Motor neuron (in vitro differentiated cells): ENCODE measurements around the gene DCDC2B. TPM values are rescaled to one million over a fixed set of nuclear protein-coding genes. Genes with fewer than 3 reads are reported as not detected.

Source experiments
- ATAC-seq, 8 experiments: fragments of 200-7000 bp; cut with Tn5 transposase; replicated peaks in 6 of 8; 2 replicates each; pipeline ENCODE4 v1.8.0; 2021; ENCODE audit warnings: mild to moderate bottlenecking in 8 of 8, moderate library complexity in 8 of 8
- H3K27ac ChIP-seq, 2 donors: fragments of 250-450 bp; sonication (Bioruptor Pico); 2 replicates each; pipeline ENCODE4 v1.9.0; 2021; ENCODE audit warnings: antibody characterized with exemption in 2 of 2, mild to moderate bottlenecking in 2 of 2, moderate library complexity in 1 of 2
- H3K4me1 ChIP-seq, 2 donors: fragments of 250-450 bp; sonication (Bioruptor Pico); replicated peaks in 1 of 2; 2 replicates each; pipeline ENCODE4 v1.6.1; 2021; ENCODE audit warnings: antibody characterized with exemption in 2 of 2, mild to moderate bottlenecking in 2 of 2, moderate library complexity in 1 of 2
- H3K4me3 ChIP-seq, 5 donors: fragments of 250-450 bp; sonication (Bioruptor Pico); 2 replicates each; pipeline ENCODE4 v1.9.0; 2021; ENCODE audit warnings: antibody characterized with exemption in 5 of 5, mild to moderate bottlenecking in 5 of 5, moderate library complexity in 4 of 5
- WGBS, 10 experiments: fragments of 450-650 bp; shearing (Covaris generic); methylation state at CpG; one replicate each; pipeline ENCODE4 v1.0.0; 2022; 5-methylcytosine and 5-hydroxymethylcytosine counted together
- in situ Hi-C, 9 experiments: fragments of 400-800 bp; cut with MboI; loops; one replicate each; pipeline ENCODE4 v1.15.0; 2021; ENCODE audit warnings: low sequenced_read_pairs in 9 of 9, low pct_unique_long_range_greater_than_20kb in 2 of 9; ENCODE audit not compliant: unreplicated experiment in 9 of 9
- total RNA-seq, 8 experiments: library from RNA; unstranded; fragments of 300-600 nt; gene quantifications; 2 replicates each; pipeline versions ENCODE4 v1.2.3 to v1.2.4, GENCODE V29; 2022

Gene DCDC2B
- total RNA-seq, 8 experiments from 2014 or later: 0.25 to 3.7 (median 0.98) TPM

DNA sequence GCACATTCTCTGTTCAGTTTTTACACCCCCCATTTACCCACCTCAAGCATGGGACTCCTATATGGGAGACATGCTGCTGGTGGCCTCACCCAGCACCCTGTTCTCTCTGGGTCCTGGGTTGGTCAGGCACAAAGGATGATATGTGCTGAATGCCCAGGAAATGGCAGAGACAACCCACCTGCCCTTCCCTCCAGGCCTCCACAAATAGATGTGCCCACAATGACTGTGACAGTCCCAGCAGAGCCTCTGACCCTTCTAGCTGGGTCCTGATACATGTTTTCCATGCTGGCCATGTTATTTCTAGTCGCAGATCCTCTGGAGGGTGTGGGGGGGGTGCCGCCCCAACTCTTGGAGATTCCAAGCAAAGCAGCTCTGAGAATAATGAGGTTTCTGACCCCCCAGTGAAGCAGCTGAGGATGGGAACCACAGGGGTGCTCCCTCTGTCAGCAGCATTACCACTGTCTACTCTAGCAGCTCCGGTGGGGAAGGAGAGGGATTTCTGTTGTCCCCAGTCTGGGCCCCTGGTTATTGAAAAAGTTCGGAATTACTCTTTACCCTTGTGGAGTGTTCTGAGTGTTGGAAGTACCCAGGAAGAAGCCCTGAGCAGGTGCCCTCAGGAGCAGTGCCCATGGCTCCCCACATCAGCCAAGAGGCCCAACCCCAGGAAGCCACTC lies 9.7 kb upstream of the DCDC2B start:
- Histone ChIP-seq H3K4me1 (peaks cover 42 to 44% of the 10 kb centered on the region in 2 donors), H3K27ac (peak overlapping the region; percentile 70 to 91), H3K4me3 (peak overlapping the region in 4 of 5 donors; percentile 37 to 47 (median 41))
- ATAC-seq: no peak
- in situ Hi-C loops: no loop called here
- WGBS, 10 experiments: 43 to 71% (median 60%) methylated on average over 1 to 4 of the region's 4 CpGs; no CpG with 5 or more reads in 4 of the 10 experiments

DNA sequence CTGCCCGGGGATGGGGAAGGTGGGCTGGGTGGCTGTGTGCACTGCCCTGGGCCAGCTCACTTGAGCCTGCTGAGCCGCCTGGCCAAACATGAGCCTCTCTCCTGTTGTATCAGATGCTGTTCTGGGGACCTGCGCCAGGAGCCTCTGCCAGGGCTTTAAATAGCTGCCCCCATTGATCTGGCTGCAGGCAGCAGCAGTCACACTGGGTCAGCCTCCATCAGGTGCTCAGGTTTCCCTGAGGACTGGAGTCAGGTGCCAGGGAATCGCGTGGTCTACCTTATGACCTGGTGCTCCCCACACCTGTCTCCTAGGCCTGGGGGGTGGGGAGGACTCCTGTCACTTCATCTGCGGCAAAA lies 9.2 kb upstream of the DCDC2B start:
- in situ Hi-C loops: no loop called here
- peak in 5 of 8 experiments; percentile 0 to 5 (median 2) for ATAC-seq
- WGBS, 10 experiments: 0 to 100% (median 29%) methylated on average over 1 to 4 of the region's 6 CpGs; no CpG with 5 or more reads in 4 of the 10 experiments
- peak overlapping the region; percentile 70 to 91 for H3K27ac ChIP-seq
- H3K4me1 ChIP-seq: peaks cover 42 to 44% of the 10 kb centered on the region in 2 donors
- H3K4me3 ChIP-seq: peak overlapping the region; percentile 37 to 47 (median 41)

DNA sequence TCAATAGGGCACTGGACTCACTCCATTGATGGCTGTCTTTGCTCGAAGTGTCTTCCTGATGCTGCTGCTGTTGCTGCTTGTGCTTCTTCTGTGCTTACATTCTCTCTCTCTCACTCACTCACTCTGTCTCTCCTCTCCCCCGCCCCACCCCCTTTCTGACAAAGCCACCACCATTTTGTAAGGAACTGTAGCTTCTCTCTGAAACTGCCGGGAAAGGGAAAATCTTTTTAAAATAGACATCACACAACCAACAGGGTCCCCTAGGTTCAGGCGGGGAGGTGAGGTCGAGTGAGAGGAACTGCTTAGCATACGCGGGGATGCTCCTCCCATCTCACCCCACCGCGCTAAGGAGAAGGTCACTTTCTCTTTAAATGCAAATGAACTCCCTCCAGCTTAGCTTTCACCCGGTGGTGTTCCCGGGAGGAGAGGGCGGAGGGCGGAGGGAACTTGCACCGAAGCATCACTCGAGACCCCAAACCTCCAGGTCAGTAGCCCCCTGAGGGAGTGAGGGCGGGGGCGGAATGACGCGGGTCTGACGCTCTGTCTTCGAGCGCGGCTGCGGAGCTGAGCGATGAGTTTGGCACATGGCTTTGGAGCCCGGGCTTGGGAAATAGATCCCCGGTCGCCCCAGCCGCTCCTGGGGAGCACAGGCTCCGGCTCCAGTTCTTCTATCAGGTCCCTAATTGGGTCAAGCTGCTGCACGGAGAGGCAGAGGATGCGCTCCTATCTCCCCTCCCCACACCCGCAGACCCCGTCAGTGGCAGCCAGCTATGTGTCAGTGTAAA lies 8.5 kb upstream of the DCDC2B start, which contains the start of gene CCDC28B:
CCDC28B (plus strand) TSS at position 370 of the 785 bp plus-strand sequence. CDS start 1,341 bp downstream, outside the sequence.
- Histone ChIP-seq H3K27ac (peak within 1 kb of the TSS; percentile 70 to 91), H3K4me1 (peaks cover 44 to 45% of the 10 kb centered on the region in 2 donors), H3K4me3 (peak within 1 kb of the TSS; percentile 37 to 47 (median 41))
- peak; percentile 40 to 79 (median 74) for ATAC-seq
- in situ Hi-C loops: no loop called here
- 0 to 20% (median 1%) methylated on average over 1 to 23 of the region's 34 CpGs; no CpG with 5 or more reads in 3 of the 10 experiments for WGBS, 10 experiments

DNA sequence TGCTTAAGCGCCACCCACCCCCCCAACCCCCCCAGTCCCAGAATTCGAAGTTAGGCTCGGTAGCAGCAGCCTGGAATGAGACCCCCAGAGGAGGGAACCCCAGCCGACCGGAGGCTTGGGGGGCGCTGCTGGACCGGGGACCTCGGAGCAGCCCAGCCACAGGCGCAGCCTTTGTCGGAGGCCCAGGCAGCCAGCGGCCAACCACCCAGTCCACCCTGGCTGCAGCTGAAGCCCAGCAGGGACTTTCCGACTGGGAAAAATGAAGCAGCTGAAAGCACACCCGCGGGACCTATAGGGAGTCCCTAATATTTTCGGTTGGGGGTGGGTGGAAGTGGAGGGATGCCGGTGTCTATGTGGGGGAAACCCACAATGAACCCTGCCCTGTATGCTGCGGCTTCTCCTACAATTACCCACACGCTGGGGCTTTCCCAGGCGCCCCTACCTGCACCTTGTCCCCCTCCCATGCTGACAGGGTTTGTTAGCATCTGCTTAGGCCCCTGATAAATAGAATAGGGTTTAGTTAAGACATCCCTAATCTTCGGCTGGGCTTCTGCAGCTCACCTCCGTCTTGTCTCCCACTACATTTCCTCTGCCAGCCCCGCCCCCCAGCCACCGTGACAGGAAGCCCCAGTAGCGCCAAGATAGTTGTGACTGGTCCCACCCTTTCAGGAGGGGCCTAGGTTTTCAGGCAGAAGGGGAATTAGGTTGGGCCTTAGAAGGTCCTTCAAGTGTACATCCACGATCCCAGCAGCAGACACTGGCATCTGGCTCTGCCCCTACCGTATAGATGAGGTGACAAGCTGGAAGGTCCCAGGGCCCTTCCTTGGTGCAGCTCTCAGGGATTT lies 7.7 kb upstream of the DCDC2B start:
- ATAC-seq: peak; percentile 25 to 51 (median 43)
- Histone ChIP-seq H3K4me3 (peak overlapping the region; percentile 37 to 47 (median 41)), H3K4me1 (peaks cover 46 to 47% of the 10 kb centered on the region in 2 donors), H3K27ac (peak overlapping the region; percentile 70 to 91)
- in situ Hi-C loops: no loop called here
- WGBS, 10 experiments: 0 to 60% (median 9%) methylated on average over 1 to 11 of the region's 26 CpGs; no CpG with 5 or more reads in 2 of the 10 experiments

DNA sequence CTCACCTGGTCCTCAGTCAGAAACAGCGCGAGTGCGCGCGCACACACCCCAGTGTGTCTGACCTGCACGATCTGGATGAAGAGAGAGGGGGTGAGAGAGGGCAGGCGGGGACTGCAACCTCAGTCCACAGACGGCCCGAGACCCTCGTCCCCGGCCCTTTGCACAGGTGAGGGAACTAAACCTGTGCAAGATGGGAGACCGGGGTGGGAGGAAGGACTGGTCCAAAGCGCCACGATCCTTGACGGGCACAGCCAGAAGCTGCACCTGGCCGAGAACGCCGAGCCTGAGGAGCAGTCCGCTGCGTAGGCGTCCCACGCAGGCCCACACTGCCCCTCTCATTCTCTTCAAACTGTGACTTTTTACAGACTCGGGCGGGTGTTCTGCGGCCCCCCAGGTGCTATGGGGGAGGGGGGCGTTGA lies 3.9 kb upstream of the DCDC2B start:
- Histone ChIP-seq H3K4me3 (peak overlapping the region; percentile 46 to 61 (median 52)), H3K27ac (peak overlapping the region; percentile 2 to 37), H3K4me1 (peaks cover 17 to 21% of the 10 kb centered on the region in 2 donors)
- WGBS, 10 experiments: 7 to 80% (median 50%) methylated on average over 3 to 20 of the region's 26 CpGs; no CpG with 5 or more reads in 5 of the 10 experiments
- peak in 4 of 8 experiments; percentile 0 for ATAC-seq
- in situ Hi-C loops: no loop called here

DNA sequence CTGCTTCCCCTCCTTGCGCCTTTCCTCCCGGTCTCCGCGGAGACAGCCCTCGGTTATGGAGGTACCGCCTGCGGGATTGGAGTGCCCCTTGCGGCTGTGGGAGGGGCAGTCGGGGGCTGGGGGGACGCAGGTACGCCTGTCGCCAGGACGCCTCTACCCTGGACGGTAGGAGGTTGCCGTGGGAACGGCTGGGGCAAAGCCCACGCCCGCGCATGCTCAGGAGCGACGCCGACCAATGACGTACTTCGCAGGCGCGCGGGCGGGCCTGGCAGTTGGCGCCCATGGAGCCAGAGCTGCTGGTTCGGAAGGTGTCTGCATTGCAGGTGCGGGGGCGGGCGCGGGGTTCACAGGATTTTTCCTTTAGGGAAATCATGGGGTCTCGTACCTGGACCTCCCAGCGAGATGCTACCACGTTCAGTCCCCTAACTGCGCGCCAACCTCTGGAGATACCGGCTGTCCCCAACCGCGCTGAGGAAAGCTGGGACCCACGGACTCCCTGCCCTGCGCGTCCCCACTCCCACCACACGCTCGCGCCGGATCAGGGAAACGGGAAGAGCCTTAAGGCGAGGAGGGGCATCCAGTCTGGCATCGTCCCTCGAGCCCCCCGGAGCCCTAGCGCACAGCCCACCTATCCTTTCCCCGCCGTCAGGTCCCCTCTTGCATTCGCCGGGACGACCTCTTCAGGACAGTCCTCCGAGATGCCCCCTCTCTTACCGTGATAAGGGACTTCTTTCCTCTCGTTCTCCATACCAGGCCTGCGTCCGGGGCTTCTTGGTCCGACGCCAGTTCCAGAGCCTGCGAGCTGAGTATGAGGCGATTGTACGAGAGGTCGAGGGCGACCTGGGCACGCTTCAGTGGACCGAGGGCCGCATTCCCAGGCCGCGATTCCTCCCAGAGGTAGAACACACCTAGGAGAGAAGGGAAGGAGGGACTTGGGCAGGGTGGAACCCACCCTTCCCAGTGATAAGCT lies 3.2 kb upstream of the DCDC2B start, which contains the start of gene IQCC:
IQCC (plus strand) TSS at position 271 of the 970 bp plus-strand sequence; CDS start at position 282, 11 bp downstream.
- in situ Hi-C loops: no loop called here
- peaks cover 16 to 21% of the 10 kb centered on the region in 2 donors for H3K4me1 ChIP-seq
- ATAC-seq: peak; percentile 57 to 75 (median 72)
- 0 to 12% (median 2%) methylated on average over 4 to 18 of the region's 77 CpGs; no CpG with 5 or more reads in 6 of the 10 experiments for WGBS, 10 experiments
- peak within 1 kb of the TSS; percentile 28 to 37 for H3K27ac ChIP-seq
- H3K4me3 ChIP-seq: peak within 1 kb of the TSS; percentile 46 to 61 (median 52)

DNA sequence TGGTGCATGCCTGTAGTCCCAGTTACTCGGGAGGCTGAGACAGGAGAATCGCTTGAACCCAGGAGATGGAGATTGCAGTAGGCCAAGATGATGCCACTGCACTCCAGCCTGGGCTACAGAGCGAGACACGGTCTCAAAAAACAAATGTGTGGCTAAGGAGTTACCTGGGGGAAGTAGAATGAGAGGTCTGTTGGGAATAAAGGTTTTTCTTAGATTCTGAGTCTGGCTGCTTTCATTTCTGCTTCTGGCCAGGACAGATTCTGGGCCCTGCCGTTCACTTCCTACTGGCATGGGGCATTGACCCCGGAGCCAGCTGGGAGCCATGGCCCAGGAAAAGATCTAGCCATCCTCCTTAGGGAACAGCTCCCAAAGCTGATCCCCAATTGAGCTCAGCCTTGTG lies 420 bp upstream of the DCDC2B start:
- Histone ChIP-seq H3K27ac (no peak overlapping the region), H3K4me1 (peaks cover 5 to 12% of the 10 kb centered on the region in 2 donors), H3K4me3 (no peak overlapping the region)
- no peak for ATAC-seq
- WGBS, 10 experiments: 67 to 100% (median 92%) methylated on average over 1 to 6 of the region's 6 CpGs; no CpG with 5 or more reads in 3 of the 10 experiments
- in situ Hi-C loops: no loop called here

DNA sequence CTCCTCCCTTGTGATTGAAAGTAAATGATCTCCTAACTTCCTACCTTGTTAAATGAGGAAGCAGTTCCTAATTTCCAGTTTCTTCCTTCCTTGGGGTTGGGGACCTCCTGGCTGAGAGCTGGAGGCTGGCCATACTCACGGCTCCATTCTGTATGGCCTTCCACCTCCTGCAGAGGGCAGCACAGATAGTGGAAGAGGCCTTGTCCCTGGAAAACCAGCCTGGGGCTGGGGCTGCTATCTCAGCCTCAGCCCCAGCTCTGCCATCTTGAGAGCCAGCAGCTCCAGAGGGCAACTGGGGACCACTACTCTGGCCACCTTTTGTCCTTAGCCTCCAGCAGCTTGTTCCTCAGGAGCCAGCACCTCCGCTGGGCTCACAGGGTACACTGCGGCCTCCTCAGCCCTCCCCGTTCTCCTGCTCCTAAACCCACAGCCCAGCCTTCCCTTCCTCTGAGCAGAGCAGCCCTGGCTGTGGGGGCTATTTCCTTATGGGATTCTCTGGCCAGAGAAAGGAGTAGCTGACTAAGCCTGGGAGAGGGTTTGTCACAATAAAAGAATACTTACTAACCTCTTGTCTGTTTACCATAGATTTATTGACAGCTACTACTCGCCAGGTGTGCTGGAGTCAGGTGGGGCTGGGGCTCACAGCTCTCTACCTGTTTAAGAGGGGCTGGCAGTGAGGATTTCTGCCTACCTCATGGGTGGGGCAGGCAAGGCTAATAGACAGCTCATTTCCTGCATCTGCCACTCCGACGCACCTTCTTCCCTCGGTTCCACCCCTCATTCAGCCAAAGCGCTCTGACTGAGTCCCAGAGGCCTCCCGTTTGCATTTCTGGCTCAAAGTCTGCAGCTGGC lies 7.0 kb downstream of the DCDC2B start:
- WGBS, 10 experiments: 63 to 100% (median 91%) methylated on average over 1 to 9 of the region's 10 CpGs; no CpG with 5 or more reads in 1 of the 10 experiments
- in situ Hi-C loops: no loop called here

DNA sequence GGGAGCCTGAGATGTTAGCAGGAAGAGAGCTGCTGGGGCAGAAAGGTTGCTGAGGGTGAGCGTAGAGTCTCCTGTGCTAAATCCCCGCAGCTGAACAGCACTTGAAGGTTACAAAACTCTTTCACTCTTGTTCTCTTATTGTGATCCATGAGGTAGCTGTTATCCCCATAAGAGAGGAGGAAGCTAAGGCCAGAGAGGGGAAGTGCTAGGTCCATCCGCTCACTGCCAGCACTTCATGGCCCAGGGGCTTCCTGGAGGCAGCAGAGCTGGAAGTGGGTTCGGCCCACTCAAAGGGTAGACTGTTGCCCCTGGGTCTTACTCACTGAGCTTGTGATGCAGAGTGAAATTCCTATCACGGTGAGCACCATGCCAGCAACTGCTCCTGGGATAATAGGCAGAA lies 7.7 kb downstream of the DCDC2B start:
- ATAC-seq: no peak
- in situ Hi-C loops: no loop called here
- WGBS, 10 experiments: 88 to 100% (median 100%) methylated on average over 1 to 4 of the region's 5 CpGs; no CpG with 5 or more reads in 3 of the 10 experiments
- Histone ChIP-seq H3K4me3 (no peak overlapping the region), H3K4me1 (peaks cover 8 to 9% of the 10 kb centered on the region in 2 donors), H3K27ac (no peak overlapping the region)

More for the DNA sequence above, 7.0 kb downstream of the DCDC2B start:
- Histone ChIP-seq H3K4me1 (peaks cover 3% of the 10 kb centered on the region in 2 donors), H3K4me3 (no peak overlapping the region), H3K27ac (peak overlapping the region in 1 of 2 donors; percentile 32)
- ATAC-seq: peak; percentile 66 to 91 (median 82)

DNA sequence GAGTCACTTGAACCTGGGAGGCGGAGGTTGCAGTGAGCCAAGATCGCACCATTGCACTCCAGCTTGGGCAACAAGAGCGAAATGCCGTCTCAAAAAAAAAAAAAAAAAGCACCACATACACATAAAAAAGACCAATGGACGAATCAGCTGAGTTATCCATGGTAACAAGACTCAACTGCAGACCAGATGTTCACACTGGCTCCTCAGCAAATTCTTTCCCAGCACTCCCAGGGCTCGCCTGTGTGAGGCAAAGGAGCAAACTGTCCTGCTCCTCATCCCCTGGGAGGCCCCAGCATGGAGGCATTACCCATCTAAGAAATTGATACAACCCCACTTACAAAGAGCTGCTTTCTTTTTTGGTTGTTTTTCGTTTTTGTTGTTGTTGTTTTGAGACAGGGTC lies 10.1 kb downstream of the DCDC2B start:
- Histone ChIP-seq H3K27ac (no peak overlapping the region), H3K4me3 (no peak overlapping the region), H3K4me1 (peaks cover 16 to 18% of the 10 kb centered on the region in 2 donors)
- WGBS, 10 experiments: 39 to 100% (median 80%) methylated on average over 1 to 6 of the region's 7 CpGs; no CpG with 5 or more reads in 3 of the 10 experiments
- peak in 1 of 8 experiments; percentile 6 for ATAC-seq
- in situ Hi-C loops: no loop called here
